ENCODE measurements around the gene BBOX1. TPM values are rescaled to one million over a fixed set of nuclear protein-coding genes. Genes with fewer than 3 reads are reported as not detected.
"Not testable (repeated sequence)": the region's sequence is repeated elsewhere in the genome, so short reads cannot be mapped to it uniquely, and the experiment has no call there.

Gene BBOX1
- not detected in 2 replicates for total RNA-seq

GRCh38 chr11:27040302-27041115, at the start of gene BBOX1:
TSS of gene BBOX1 (plus strand) at chr11:27040815. CDS start at chr11:27055431, 14,616 bp downstream.
- DNase-seq (ENCODE audit: low read depth): no peak
- no peak for TF ChIP-seq CTCF (IDR thresholded peaks at IDR 0.05; ENCODE audit: insufficient read depth, low read depth, low read length)
- H3K4me3 ChIP-seq (ENCODE audit: low read depth, low read length): no peak within 1 kb of the TSS

- H3K4me3 ChIP-seq (ENCODE audit: low read depth, low read length): no peak overlapping the region
- no peak for TF ChIP-seq CTCF (IDR thresholded peaks at IDR 0.05; ENCODE audit: insufficient read depth, low read depth, low read length)
- DNase-seq (ENCODE audit: low read depth): peak; percentile 89
Measured at GRCh38 chr11:26992031-26992541, 48.5 kb upstream of the BBOX1 start.

- peak; percentile 8 for TF ChIP-seq CTCF (IDR thresholded peaks at IDR 0.05; ENCODE audit: insufficient read depth, low read depth, low read length)
- peak; percentile 89 for DNase-seq (ENCODE audit: low read depth)
- H3K4me3 ChIP-seq (ENCODE audit: low read depth, low read length): peak within 1 kb of the TSS; percentile 93
Measured at GRCh38 chr11:26993965-26994457, 46.6 kb upstream of the BBOX1 start, which contains the start of gene FIBIN. TSS of gene FIBIN (plus strand) at chr11:26994112. CDS start at chr11:26994527, 415 bp downstream.

- TF ChIP-seq CTCF (IDR thresholded peaks at IDR 0.05; ENCODE audit: insufficient read depth, low read depth, low read length): peak; percentile 18
- DNase-seq (ENCODE audit: low read depth): no peak
- H3K4me3 ChIP-seq (ENCODE audit: low read depth, low read length): peak overlapping the region; percentile 93
Measured at GRCh38 chr11:26994631-26995095, 46.0 kb upstream of the BBOX1 start.

- H3K4me3 ChIP-seq (ENCODE audit: low read depth, low read length): peak overlapping the region; percentile 93
- no peak for DNase-seq (ENCODE audit: low read depth)
- no peak for TF ChIP-seq CTCF (IDR thresholded peaks at IDR 0.05; ENCODE audit: insufficient read depth, low read depth, low read length)
Measured at GRCh38 chr11:26995701-26996460, 44.7 kb upstream of the BBOX1 start.

- TF ChIP-seq CTCF (IDR thresholded peaks at IDR 0.05; ENCODE audit: insufficient read depth, low read depth, low read length): no peak
- H3K4me3 ChIP-seq (ENCODE audit: low read depth, low read length): peak overlapping the region; percentile 93
- DNase-seq (ENCODE audit: low read depth): no peak
Measured at GRCh38 chr11:26997378-26997777, 43.2 kb upstream of the BBOX1 start.

- not testable (repeated sequence) for H3K4me3 ChIP-seq (ENCODE audit: low read depth, low read length)
- peak; percentile 15 for DNase-seq (ENCODE audit: low read depth)
Measured at GRCh38 chr11:27001136-27001730, 39.4 kb upstream of the BBOX1 start.

Measured in fibroblast of villous mesenchyme (primary cell).